ENCODE results near the gene LCE1F.

DNA sequence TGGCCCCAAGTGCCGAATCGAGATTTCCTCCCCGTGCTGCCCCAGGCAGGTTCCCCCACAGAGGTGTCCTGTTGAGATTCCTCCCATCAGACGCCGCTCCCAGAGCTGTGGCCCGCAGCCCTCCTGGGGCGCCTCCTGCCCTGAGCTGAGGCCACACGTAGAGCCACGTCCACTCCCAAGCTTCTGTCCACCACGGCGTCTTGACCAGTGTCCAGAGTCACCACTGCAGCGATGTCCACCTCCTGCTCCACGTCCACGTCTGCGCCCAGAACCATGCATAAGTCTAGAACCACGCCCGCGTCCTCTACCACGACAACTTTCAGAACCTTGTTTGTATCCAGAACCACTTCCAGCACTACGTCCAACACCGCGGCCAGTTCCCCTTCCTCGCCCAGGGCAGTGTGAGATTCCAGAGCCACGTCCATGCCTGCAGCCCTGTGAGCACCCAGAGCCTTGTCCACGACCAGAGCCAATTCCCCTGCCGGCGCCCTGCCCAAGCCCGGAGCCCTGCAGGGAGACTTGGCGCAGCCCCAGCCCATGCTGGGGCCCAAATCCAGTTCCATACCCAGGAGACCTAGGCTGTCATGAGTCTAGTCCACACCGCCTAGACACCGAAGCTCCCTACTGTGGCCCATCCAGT is 14.3 kb upstream of the LCE1F start:
- no peak for TF ChIP-seq CTCF (IDR thresholded peaks at IDR 0.05)
- no peak for TF ChIP-seq EZH2 (IDR thresholded peaks at IDR 0.05)

All from neural progenitor cell (in vitro differentiated cells).